ENCODE data around the gene RABGAP1L.

DNA sequence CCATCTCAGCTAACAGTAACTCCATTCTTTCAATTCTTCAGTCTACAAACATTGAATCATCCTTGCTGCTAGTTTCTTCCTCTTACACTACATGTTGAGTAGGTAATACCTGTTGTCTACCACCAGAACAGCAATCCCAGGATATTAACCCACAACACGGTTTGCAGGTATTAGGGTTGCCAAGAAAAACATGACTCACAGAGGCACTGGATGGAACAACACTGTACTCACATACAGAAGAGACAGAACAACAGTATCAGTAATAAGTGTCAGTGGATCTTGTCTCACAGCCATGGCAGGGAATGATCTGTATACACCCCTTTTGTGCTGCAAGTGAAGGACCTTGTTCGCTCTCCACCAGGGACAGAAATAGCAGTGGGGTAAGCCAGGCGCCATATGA is 500.5 kb downstream of the RABGAP1L start:
- TF ChIP-seq PRDM15 (CRISPR knock-in tag; IDR thresholded peaks at IDR 0.05): no peak
- TF ChIP-seq CTCF (IDR thresholded peaks at IDR 0.05 in 2 of 3, conservative IDR thresholded peaks at IDR 0.05 in 1 of 3; ENCODE audit: control insufficient read depth in 2 of 3, extremely low read depth in 1 of 3, insufficient read depth in 1 of 3, low read depth in 3 of 3, low read length in 3 of 3): no peak
- no peak for TF ChIP-seq JUND (IDR thresholded peaks at IDR 0.05; ENCODE audit: low read depth, low read length)
- TF ChIP-seq EP300 (IDR thresholded peaks at IDR 0.05; ENCODE audit: borderline replicate concordance in 1 of 2, control insufficient read depth in 1 of 2, low read depth in 2 of 2, low read length in 2 of 2): no peak
- TF ChIP-seq, protein P1, sequence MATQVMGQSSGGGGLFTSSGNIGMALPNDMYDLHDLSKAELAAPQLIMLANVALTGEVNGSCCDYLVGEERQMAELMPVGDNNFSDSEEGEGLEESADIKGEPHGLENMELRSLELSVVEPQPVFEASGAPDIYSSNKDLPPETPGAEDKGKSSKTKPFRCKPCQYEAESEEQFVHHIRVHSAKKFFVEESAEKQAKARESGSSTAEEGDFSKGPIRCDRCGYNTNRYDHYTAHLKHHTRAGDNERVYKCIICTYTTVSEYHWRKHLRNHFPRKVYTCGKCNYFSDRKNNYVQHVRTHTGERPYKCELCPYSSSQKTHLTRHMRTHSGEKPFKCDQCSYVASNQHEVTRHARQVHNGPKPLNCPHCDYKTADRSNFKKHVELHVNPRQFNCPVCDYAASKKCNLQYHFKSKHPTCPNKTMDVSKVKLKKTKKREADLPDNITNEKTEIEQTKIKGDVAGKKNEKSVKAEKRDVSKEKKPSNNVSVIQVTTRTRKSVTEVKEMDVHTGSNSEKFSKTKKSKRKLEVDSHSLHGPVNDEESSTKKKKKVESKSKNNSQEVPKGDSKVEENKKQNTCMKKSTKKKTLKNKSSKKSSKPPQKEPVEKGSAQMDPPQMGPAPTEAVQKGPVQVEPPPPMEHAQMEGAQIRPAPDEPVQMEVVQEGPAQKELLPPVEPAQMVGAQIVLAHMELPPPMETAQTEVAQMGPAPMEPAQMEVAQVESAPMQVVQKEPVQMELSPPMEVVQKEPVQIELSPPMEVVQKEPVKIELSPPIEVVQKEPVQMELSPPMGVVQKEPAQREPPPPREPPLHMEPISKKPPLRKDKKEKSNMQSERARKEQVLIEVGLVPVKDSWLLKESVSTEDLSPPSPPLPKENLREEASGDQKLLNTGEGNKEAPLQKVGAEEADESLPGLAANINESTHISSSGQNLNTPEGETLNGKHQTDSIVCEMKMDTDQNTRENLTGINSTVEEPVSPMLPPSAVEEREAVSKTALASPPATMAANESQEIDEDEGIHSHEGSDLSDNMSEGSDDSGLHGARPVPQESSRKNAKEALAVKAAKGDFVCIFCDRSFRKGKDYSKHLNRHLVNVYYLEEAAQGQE (IDR thresholded peaks at IDR 0.05; ENCODE audit: low read depth, low read length): no peak
- no peak for TF ChIP-seq CREB1 (IDR thresholded peaks at IDR 0.05; ENCODE audit: low read depth)
- no peak for TF ChIP-seq EZH2 (IDR thresholded peaks at IDR 0.05; ENCODE audit: borderline replicate concordance, control insufficient read depth, low read depth, low read length)

Data from GM12878 (cell line).